ENCODE results near the gene ACBD6.

ACBD6 gene

DNA sequence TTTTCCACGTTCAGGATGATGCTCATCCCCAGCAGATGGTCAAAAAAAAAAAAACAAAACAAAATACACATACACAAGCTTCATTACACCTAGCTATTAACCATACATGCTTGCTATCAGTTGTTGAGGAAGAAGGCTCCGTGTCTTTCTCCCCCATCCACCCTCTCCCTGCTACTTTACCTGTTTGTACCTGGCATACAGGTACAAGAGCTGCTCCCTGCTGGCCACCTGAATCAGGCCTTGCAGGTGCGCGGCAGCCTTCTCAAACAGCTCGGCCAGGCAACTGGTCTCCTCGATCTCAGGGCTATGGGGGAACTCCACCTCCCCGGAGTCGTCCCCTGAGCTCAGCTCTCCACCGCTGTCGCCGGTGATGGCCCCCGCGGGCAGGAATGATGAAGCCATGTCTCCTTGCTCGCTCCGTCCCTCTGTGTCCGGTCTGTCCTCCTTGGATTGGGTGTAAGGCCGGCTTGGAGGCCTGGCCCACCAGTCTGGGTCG is 464 bp downstream of the ACBD6 start:
- H3K36me3 ChIP-seq (ENCODE audit: insufficient read depth, low read length): peaks cover 18% of the 10 kb centered on the region
- peak overlapping the region; percentile 74 for H3K9ac ChIP-seq (ENCODE audit: low read length)
- no peak overlapping the region for H2AFZ ChIP-seq (ENCODE audit: low read length)
- H3K4me1 ChIP-seq (ENCODE audit: insufficient read depth, low read length, severe bottlenecking): peaks cover 43% of the 10 kb centered on the region
- TF ChIP-seq EZH2 (IDR thresholded peaks at IDR 0.05; ENCODE audit: borderline replicate concordance, low read length): no peak
- TF ChIP-seq, protein P1, sequence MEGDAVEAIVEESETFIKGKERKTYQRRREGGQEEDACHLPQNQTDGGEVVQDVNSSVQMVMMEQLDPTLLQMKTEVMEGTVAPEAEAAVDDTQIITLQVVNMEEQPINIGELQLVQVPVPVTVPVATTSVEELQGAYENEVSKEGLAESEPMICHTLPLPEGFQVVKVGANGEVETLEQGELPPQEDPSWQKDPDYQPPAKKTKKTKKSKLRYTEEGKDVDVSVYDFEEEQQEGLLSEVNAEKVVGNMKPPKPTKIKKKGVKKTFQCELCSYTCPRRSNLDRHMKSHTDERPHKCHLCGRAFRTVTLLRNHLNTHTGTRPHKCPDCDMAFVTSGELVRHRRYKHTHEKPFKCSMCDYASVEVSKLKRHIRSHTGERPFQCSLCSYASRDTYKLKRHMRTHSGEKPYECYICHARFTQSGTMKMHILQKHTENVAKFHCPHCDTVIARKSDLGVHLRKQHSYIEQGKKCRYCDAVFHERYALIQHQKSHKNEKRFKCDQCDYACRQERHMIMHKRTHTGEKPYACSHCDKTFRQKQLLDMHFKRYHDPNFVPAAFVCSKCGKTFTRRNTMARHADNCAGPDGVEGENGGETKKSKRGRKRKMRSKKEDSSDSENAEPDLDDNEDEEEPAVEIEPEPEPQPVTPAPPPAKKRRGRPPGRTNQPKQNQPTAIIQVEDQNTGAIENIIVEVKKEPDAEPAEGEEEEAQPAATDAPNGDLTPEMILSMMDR (IDR thresholded peaks at IDR 0.05; ENCODE audit: low read length): no peak
- no peaks in the 10 kb centered on the region for H3K9me2 ChIP-seq (ENCODE audit: low read depth, low read length)
- no peaks in the 10 kb centered on the region for H4K20me1 ChIP-seq (ENCODE audit: insufficient read depth, low read length)
- peak overlapping the region; percentile 63 for H3K27ac ChIP-seq (ENCODE audit: low read depth, low read length, poor library complexity, severe bottlenecking)
- H3K27me3 ChIP-seq (ENCODE audit: insufficient read depth, low read length): no peaks in the 10 kb centered on the region
- no peaks in the 10 kb centered on the region for H3K9me3 ChIP-seq (ENCODE audit: low read length)
- 0 out of 2 replicates have a peak, but pooled peaks cover 3% of the 10 kb centered on the region for H3F3A ChIP-seq (ENCODE audit: insufficient read depth, low read length)
- H3K79me2 ChIP-seq (ENCODE audit: insufficient read depth, low read length): peaks cover 22% of the 10 kb centered on the region
- H3K4me3 ChIP-seq (ENCODE audit: low read depth, low read length, poor library complexity, severe bottlenecking): peak overlapping the region; percentile 76
- peak overlapping the region; percentile 90 for H3K4me2 ChIP-seq (ENCODE audit: low read length)

DNA sequence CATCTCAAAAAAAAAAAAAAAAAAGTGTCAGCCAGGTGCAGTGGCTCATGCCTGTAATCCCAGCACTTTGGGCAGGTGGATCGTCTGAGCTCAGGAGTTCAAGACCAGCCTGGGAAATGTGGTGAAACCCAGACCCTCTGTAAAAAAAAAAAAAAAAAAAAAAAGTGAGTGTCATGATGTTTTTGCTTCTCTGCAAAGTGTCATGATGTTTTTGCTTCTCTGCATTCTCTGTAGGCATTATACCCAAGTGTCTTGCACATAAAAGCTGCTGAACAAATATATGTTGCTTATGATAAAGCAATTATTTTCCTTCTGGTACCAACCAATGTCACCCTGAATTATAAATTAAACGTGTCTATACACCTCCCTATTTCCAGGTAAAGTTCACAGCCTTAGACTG is 1.7 kb downstream of the ACBD6 start:
- peak overlapping the region; percentile 38; the same call in 1 of the 2 replicates for H3K9ac ChIP-seq (ENCODE audit: low read length)
- H3K27ac ChIP-seq (ENCODE audit: low read depth, low read length, poor library complexity, severe bottlenecking): no peak overlapping the region
- peaks cover 22% of the 10 kb centered on the region for H3K79me2 ChIP-seq (ENCODE audit: insufficient read depth, low read length)
- H3K9me2 ChIP-seq (ENCODE audit: low read depth, low read length): no peaks in the 10 kb centered on the region
- peaks cover 18% of the 10 kb centered on the region for H3K36me3 ChIP-seq (ENCODE audit: insufficient read depth, low read length)
- H3K4me2 ChIP-seq (ENCODE audit: low read length): peak overlapping the region; percentile 90
- H3K27me3 ChIP-seq (ENCODE audit: insufficient read depth, low read length): no peaks in the 10 kb centered on the region
- H4K20me1 ChIP-seq (ENCODE audit: insufficient read depth, low read length): no peaks in the 10 kb centered on the region
- H3K9me3 ChIP-seq (ENCODE audit: low read length): no peaks in the 10 kb centered on the region
- H3K4me1 ChIP-seq (ENCODE audit: insufficient read depth, low read length, severe bottlenecking): peaks cover 43% of the 10 kb centered on the region
- 0 out of 2 replicates have a peak, but pooled peaks cover 3% of the 10 kb centered on the region for H3F3A ChIP-seq (ENCODE audit: insufficient read depth, low read length)
- peak overlapping the region; percentile 76 for H3K4me3 ChIP-seq (ENCODE audit: low read depth, low read length, poor library complexity, severe bottlenecking)
- no peak overlapping the region for H2AFZ ChIP-seq (ENCODE audit: low read length)
- TF ChIP-seq EZH2 (IDR thresholded peaks at IDR 0.05; ENCODE audit: borderline replicate concordance, low read length): no peak
- TF ChIP-seq, protein P1 (IDR thresholded peaks at IDR 0.05; ENCODE audit: low read length): no peak

DNA sequence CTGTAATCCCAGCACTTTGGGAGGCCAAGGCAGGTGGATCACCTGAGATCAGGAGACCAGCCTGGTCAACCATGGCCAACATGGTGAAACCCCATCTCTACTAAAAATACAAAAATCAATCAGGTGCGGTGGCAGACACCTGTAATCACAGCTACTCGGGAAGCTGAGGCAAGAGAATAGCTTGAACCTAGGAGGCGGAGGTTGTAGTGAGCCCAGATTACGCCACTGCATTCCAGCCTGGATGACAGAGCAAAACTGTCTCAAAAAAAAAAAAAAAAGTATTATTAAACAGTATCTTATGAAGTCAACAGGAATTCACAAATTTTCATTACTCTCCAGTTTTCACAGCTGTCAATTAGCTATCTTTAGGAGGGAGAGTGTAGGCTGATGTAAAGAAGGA is 3.8 kb downstream of the ACBD6 start:
- TF ChIP-seq EZH2 (IDR thresholded peaks at IDR 0.05; ENCODE audit: borderline replicate concordance, low read length): no peak
- TF ChIP-seq, protein P1 (IDR thresholded peaks at IDR 0.05; ENCODE audit: low read length): no peak
- Histone ChIP-seq H3F3A (ENCODE audit: insufficient read depth, low read length) (no peaks in the 10 kb centered on the region), H3K9ac (ENCODE audit: low read length) (no peak overlapping the region), H3K9me3 (ENCODE audit: low read length) (no peaks in the 10 kb centered on the region), H3K4me3 (ENCODE audit: low read depth, low read length, poor library complexity, severe bottlenecking) (no peak overlapping the region), H4K20me1 (ENCODE audit: insufficient read depth, low read length) (no peaks in the 10 kb centered on the region), H3K9me2 (ENCODE audit: low read depth, low read length) (no peaks in the 10 kb centered on the region), H2AFZ (ENCODE audit: low read length) (no peak overlapping the region), H3K79me2 (ENCODE audit: insufficient read depth, low read length) (peaks cover 22% of the 10 kb centered on the region), H3K36me3 (ENCODE audit: insufficient read depth, low read length) (peaks cover 31% of the 10 kb centered on the region), H3K27me3 (ENCODE audit: insufficient read depth, low read length) (no peaks in the 10 kb centered on the region), H3K27ac (ENCODE audit: low read depth, low read length, poor library complexity, severe bottlenecking) (no peak overlapping the region), H3K4me2 (ENCODE audit: low read length) (no peak overlapping the region), H3K4me1 (ENCODE audit: insufficient read depth, low read length, severe bottlenecking) (peaks cover 43% of the 10 kb centered on the region)
